Astrocyte (in vitro differentiated cells and primary cell): ENCODE measurements around the gene LRCH1. TPM values are rescaled to one million over a fixed set of nuclear protein-coding genes. Genes with fewer than 3 reads are reported as not detected.

Experiments used
- DNase-seq: peaks from one replicate; pipeline ENCODE4 v3.0.0-alpha.2; 2010; ENCODE audit warnings: low read depth
- FAIRE-seq: peaks from 2 replicates; lab custom pipeline; 2011; peaks lifted over from hg19 to GRCh38; lab: Jason Lieb, UNC
- H2AFZ ChIP-seq: 2 replicates; pipeline ENCODE4 v1.6.0; 2012; ENCODE audit warnings: low read depth, low read length, inconsistent platforms
- H3K27ac ChIP-seq: 2 replicates; pipeline ENCODE4 v1.5.1; 2011; ENCODE audit warnings: low read depth, low read length, inconsistent platforms
- H3K27me3 ChIP-seq: 2 replicates; pipeline ENCODE4 v1.6.0; 2011; ENCODE audit warnings: low read length, inconsistent platforms; ENCODE audit not compliant: insufficient read depth
- H3K36me3 ChIP-seq: 2 replicates; pipeline ENCODE4 v1.5.1; 2011; ENCODE audit warnings: low read length, inconsistent platforms; ENCODE audit not compliant: insufficient read depth
- H3K4me1 ChIP-seq: 2 replicates; pipeline ENCODE4 v1.5.1; 2011; ENCODE audit warnings: low read length, inconsistent platforms; ENCODE audit not compliant: insufficient read depth
- H3K4me2 ChIP-seq: 2 replicates; pipeline ENCODE4 v1.6.0; 2012; ENCODE audit warnings: low read length, inconsistent platforms
- H3K4me3 ChIP-seq: 2 replicates; pipeline ENCODE4 v1.5.1; 2011; ENCODE audit warnings: low read depth, mild to moderate bottlenecking, low read length, inconsistent platforms; ENCODE audit not compliant: insufficient read depth
- H3K79me2 ChIP-seq: 2 replicates; pipeline ENCODE4 v1.6.0; 2012; ENCODE audit warnings: mild to moderate bottlenecking, low read length, inconsistent platforms; ENCODE audit not compliant: insufficient read depth
- H3K9ac ChIP-seq: 2 replicates; pipeline ENCODE4 v1.6.0; 2012; ENCODE audit warnings: mild to moderate bottlenecking, low read length, inconsistent platforms
- H3K9me3 ChIP-seq: 2 replicates; pipeline ENCODE4 v1.5.1; 2012; ENCODE audit warnings: low read depth, mild to moderate bottlenecking, low read length, inconsistent platforms; ENCODE audit not compliant: insufficient read depth
- H4K20me1 ChIP-seq: 2 replicates; pipeline ENCODE4 v1.6.0; 2012; ENCODE audit warnings: low read length, inconsistent platforms; ENCODE audit not compliant: insufficient read depth
- H3K27ac Mint-ChIP-seq: one replicate; pipeline ENCODE4 v1.8.0; 2021; ENCODE audit warnings: mild to moderate bottlenecking, mixed read lengths; ENCODE audit not compliant: unreplicated experiment
- H3K27me3 Mint-ChIP-seq: one replicate; pipeline ENCODE4 v1.8.0; 2021; ENCODE audit warnings: low read depth, mixed read lengths; ENCODE audit not compliant: unreplicated experiment
- H3K36me3 Mint-ChIP-seq: one replicate; pipeline ENCODE4 v1.8.0; 2021; ENCODE audit warnings: low read depth, mixed read lengths; ENCODE audit not compliant: unreplicated experiment
- H3K4me1 Mint-ChIP-seq: one replicate; pipeline ENCODE4 v1.8.0; 2021; ENCODE audit warnings: low read depth, mixed read lengths; ENCODE audit not compliant: unreplicated experiment
- H3K4me3 Mint-ChIP-seq: one replicate; pipeline ENCODE4 v1.8.0; 2021; ENCODE audit warnings: mild to moderate bottlenecking, moderate library complexity, mixed read lengths; ENCODE audit not compliant: unreplicated experiment
- H3K9me3 Mint-ChIP-seq: one replicate; pipeline ENCODE4 v1.8.0; 2021; ENCODE audit warnings: mild to moderate bottlenecking, mixed read lengths; ENCODE audit not compliant: unreplicated experiment
- EZH2 ChIP-seq: IDR thresholded peaks from 2 replicates; pipeline ENCODE4 v1.6.1; 2012; ENCODE audit warnings: mild to moderate bottlenecking, low read length, inconsistent platforms; ENCODE audit not compliant: insufficient read depth
- total RNA-seq: library from RNA; stranded (reverse); gene quantifications from 2 replicates; pipeline ENCODE4 v1.2.1, GENCODE V29; 2021
- TF ChIP-seq, protein P1 (sequence below): IDR thresholded peaks from 2 replicates; pipeline ENCODE4 v1.5.1; 2011; ENCODE audit warnings: low read depth, mild to moderate bottlenecking, inconsistent platforms, low read length, moderate library complexity; ENCODE audit not compliant: insufficient read depth

LRCH1 gene
- total RNA-seq, 1 donor from 2014 or later = 17.7 TPM

DNA sequence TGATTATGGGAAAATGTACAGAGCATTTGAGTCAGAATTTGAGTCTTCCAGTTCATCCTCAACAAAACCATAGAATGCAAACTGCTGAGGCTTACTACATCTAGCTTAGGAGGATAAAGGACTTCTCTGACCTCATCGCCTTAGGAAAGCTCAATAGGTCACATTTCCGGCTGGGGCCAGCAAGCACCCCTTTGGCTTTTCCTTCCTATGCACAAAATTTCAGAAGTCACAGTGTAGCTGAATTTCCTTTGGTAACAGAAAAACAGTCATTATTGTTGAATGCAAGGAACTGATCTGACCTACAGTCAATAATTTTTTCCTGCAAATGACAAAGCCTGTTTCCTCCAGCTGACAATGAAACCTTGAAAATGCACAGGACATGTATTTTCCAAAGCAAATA lies 32.8 kb upstream of the LRCH1 start:
- H3K27me3 Mint-ChIP-seq = no peaks in the 10 kb centered on the region
- H3K4me1 ChIP-seq = no peaks in the 10 kb centered on the region
- no peak overlapping the region for H3K27ac ChIP-seq
- H3K9me3 ChIP-seq = no peaks in the 10 kb centered on the region
- H3K27me3 ChIP-seq = no peaks in the 10 kb centered on the region
- H3K9me3 Mint-ChIP-seq = no peaks in the 10 kb centered on the region
- no peak overlapping the region for H2AFZ ChIP-seq
- no peaks in the 10 kb centered on the region for H3K79me2 ChIP-seq
- FAIRE-seq (no peak), DNase-seq (no peak)
- H3K4me2 ChIP-seq = no peak overlapping the region
- H3K36me3 ChIP-seq = no peaks in the 10 kb centered on the region
- no peaks in the 10 kb centered on the region for H3K36me3 Mint-ChIP-seq
- no peaks in the 10 kb centered on the region for H4K20me1 ChIP-seq
- peak overlapping the region; percentile 77 for H3K27ac Mint-ChIP-seq
- H3K9ac ChIP-seq = no peak overlapping the region
- H3K4me3 Mint-ChIP-seq = no peak overlapping the region
- H3K4me1 Mint-ChIP-seq = peaks cover 12% of the 10 kb centered on the region
- no peak overlapping the region for H3K4me3 ChIP-seq
- TF ChIP-seq, protein P1, sequence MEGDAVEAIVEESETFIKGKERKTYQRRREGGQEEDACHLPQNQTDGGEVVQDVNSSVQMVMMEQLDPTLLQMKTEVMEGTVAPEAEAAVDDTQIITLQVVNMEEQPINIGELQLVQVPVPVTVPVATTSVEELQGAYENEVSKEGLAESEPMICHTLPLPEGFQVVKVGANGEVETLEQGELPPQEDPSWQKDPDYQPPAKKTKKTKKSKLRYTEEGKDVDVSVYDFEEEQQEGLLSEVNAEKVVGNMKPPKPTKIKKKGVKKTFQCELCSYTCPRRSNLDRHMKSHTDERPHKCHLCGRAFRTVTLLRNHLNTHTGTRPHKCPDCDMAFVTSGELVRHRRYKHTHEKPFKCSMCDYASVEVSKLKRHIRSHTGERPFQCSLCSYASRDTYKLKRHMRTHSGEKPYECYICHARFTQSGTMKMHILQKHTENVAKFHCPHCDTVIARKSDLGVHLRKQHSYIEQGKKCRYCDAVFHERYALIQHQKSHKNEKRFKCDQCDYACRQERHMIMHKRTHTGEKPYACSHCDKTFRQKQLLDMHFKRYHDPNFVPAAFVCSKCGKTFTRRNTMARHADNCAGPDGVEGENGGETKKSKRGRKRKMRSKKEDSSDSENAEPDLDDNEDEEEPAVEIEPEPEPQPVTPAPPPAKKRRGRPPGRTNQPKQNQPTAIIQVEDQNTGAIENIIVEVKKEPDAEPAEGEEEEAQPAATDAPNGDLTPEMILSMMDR = no peak
- TF ChIP-seq EZH2 = no peak

DNA sequence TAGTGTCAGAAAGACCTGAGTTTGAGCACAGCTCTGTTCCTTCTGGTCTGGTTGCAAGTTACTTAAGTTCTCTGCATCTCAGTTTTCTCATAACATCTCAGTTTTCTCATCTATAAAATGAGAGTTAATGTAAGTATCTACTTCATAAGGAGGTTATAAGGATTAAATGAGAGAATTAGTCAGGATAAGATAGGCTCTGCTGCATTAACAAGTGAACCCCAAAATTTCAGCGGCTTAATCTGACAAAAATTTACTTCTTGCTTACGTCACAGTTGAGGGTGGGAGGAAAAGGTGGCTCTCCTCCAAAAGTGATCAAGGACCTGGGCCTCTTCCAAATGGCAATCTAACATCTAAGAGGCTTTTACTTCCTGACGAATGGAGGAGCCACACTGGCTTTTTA lies 31.5 kb upstream of the LRCH1 start:
- no peak overlapping the region for H3K9ac ChIP-seq
- H3K27ac ChIP-seq = no peak overlapping the region
- H3K79me2 ChIP-seq = no peaks in the 10 kb centered on the region
- H3K4me1 ChIP-seq = no peaks in the 10 kb centered on the region
- TF ChIP-seq, protein P1 = no peak
- TF ChIP-seq EZH2 = no peak
- H3K4me3 Mint-ChIP-seq = no peak overlapping the region
- H3K9me3 ChIP-seq = no peaks in the 10 kb centered on the region
- H2AFZ ChIP-seq = no peak overlapping the region
- H3K36me3 ChIP-seq = no peaks in the 10 kb centered on the region
- H3K4me3 ChIP-seq = no peak overlapping the region
- DNase-seq (no peak), FAIRE-seq (no peak)
- H3K27me3 Mint-ChIP-seq = peaks cover 8% of the 10 kb centered on the region
- peaks cover 12% of the 10 kb centered on the region for H3K4me1 Mint-ChIP-seq
- H3K4me2 ChIP-seq = no peak overlapping the region
- H3K27me3 ChIP-seq = no peaks in the 10 kb centered on the region
- H3K27ac Mint-ChIP-seq = no peak overlapping the region
- H3K9me3 Mint-ChIP-seq = no peaks in the 10 kb centered on the region
- H3K36me3 Mint-ChIP-seq = no peaks in the 10 kb centered on the region
- no peaks in the 10 kb centered on the region for H4K20me1 ChIP-seq

DNA sequence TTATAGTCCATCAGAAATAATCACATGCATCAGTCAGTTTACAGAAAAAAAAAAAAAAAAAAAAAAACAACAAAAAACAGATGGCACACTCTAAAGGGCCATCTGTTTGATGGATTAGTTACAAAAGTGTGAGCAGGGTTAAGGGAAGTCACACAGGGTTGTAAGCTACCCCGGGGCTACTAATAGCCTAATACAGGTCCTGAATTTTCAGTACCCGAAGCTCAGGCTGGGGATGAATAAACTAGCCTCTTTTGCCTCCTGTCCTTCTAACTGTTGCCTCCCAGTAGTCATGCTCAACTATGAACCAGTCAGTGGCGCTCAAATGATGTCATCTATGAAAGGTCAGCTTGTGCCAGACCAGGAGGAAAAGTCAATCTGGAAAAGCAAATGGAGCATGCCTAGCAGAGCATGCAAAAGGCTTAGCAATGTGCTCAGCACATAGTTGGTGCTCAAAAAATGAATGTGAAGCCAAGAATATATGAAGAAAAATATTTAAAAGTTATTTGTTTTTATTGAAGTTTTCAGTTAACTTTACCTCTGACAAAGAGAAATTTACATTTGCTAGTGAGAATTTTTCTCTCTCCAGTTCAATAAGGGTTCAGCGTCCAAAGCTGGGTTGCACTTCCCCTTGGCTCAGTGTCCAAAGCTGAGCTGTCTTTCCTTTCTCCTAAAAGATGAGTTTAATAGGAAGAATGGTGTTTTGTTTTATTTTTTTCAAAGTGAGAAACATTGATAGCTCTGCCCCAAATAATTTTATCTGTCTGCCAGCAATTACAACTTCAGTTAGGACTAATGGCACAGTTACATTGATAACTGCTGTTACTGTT lies 30.8 kb upstream of the LRCH1 start:
- peaks cover 6% of the 10 kb centered on the region for H3K27me3 ChIP-seq
- Mint-ChIP-seq H3K9me3 (no peaks in the 10 kb centered on the region), H3K4me1 (peaks cover 12% of the 10 kb centered on the region), H3K36me3 (no peaks in the 10 kb centered on the region), H3K27ac (no peak overlapping the region), H3K4me3 (no peak overlapping the region), H3K27me3 (peaks cover 8% of the 10 kb centered on the region)
- DNase-seq = no peak
- TF ChIP-seq, protein P1 = no peak
- no peak for TF ChIP-seq EZH2
- H3K9ac ChIP-seq = no peak overlapping the region
- no peaks in the 10 kb centered on the region for H3K9me3 ChIP-seq
- no peak for FAIRE-seq
- no peak overlapping the region for H3K4me3 ChIP-seq
- H3K79me2 ChIP-seq = no peaks in the 10 kb centered on the region
- H3K27ac ChIP-seq = no peak overlapping the region
- H3K4me1 ChIP-seq = no peaks in the 10 kb centered on the region
- no peaks in the 10 kb centered on the region for H3K36me3 ChIP-seq
- no peak overlapping the region for H2AFZ ChIP-seq
- no peaks in the 10 kb centered on the region for H4K20me1 ChIP-seq
- H3K4me2 ChIP-seq = no peak overlapping the region
